Cardiac muscle cell (in vitro differentiated cells and primary cell): Measurements from ENCODE around the gene EIF3F. TPM values are rescaled to one million over a fixed set of nuclear protein-coding genes. Genes with fewer than 3 reads are reported as not detected.
A peak's percentile ranks its signal among the peaks of the same experiment; 100 is the strongest.

Source experiments
- DNase-seq, 2 donors: peaks; one replicate each; pipeline versions ENCODE4 v3.0.0 to v3.0.0-alpha.2; 2010 to 2017; ENCODE audit warnings: low read depth in 1 of 2, low spot score in 1 of 2
- H3K27ac ChIP-seq: fragments of 200-600 bp; sonication (generic); 2 replicates; pipeline ENCODE4 v1.5.1; 2016
- H3K27me3 ChIP-seq: fragments of 200-600 bp; sonication (generic); 2 replicates; pipeline ENCODE4 v1.6.0; 2016; ENCODE audit warnings: control low read depth
- H3K36me3 ChIP-seq: fragments of 200-600 bp; sonication (generic); 2 replicates; pipeline ENCODE4 v1.5.1; 2016; ENCODE audit warnings: control low read depth
- H3K4me1 ChIP-seq: fragments of 200-600 bp; sonication (generic); 2 replicates; pipeline ENCODE4 v1.8.1; 2017; ENCODE audit warnings: low read depth, mild to moderate bottlenecking, mixed run types
- H3K4me3 ChIP-seq: fragments of 200-600 bp; sonication (generic); 2 replicates; pipeline ENCODE4 v1.5.1; 2016; ENCODE audit warnings: mild to moderate bottlenecking
- H3K9me3 ChIP-seq: fragments of 200-600 bp; sonication (generic); 2 replicates; pipeline ENCODE4 v1.5.1; 2017; ENCODE audit warnings: low read depth, mild to moderate bottlenecking, control low read depth
- polyA plus RNA-seq: library from polyadenylated mRNA; unstranded; fragments of >200 nt; fragmentation: Nextera tagmentation; extraction: Ambion mirVana; gene quantifications from 2 replicates; pipeline ENCODE4 v1.2.1, GENCODE V29; 2016
- total RNA-seq: library from RNA; depleted of rRNA; stranded (reverse); fragments of >200 nt; gene quantifications from 2 replicates; pipeline ENCODE4 v1.2.3, GENCODE V29; 2016
- TF ChIP-seq, protein P1 (sequence below): IDR thresholded peaks from 2 replicates; pipeline ENCODE4 v1.5.1; 2012; ENCODE audit warnings: low read depth, mild to moderate bottlenecking, low read length

Gene EIF3F
- total and polyA plus RNA-seq, 2 experiments from 2014 or later = 150 to 306 TPM

DNA sequence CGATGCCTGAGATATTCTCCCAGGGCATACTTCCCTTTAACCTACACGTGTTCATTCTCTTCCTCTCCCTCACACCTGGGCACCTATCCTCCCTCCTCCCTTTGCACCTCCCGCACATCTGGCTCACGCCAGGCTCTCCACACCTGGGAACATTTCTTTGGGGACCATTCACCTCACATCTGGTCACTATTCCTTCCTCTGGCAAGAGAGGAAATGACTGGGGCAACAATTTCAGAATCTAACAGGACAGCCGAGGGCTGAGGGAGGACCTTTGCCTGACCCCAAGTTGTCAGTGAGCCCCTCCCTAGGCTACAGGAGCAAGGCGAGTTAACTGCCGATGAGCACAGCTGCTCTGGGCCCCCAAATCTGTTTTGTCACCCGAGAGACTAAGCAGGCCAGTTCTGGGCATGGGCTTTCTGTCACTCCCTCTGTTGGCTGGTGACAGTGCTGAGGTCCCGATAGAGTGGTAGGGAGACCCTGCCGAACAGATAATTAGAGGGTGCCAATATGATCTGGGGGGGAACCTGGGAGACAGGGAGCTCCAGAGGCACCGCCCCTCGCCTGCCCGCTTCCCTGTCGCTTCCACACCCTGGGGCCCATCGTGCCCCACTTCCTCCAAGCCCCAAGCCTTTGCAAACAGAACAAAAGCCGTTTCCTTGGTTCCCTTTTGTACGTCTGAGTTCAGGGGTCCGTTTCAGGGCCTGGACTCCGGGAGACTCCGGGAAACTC lies 45.6 kb downstream of the EIF3F start:
- H3K27ac ChIP-seq = no peak overlapping the region
- TF ChIP-seq, protein P1, sequence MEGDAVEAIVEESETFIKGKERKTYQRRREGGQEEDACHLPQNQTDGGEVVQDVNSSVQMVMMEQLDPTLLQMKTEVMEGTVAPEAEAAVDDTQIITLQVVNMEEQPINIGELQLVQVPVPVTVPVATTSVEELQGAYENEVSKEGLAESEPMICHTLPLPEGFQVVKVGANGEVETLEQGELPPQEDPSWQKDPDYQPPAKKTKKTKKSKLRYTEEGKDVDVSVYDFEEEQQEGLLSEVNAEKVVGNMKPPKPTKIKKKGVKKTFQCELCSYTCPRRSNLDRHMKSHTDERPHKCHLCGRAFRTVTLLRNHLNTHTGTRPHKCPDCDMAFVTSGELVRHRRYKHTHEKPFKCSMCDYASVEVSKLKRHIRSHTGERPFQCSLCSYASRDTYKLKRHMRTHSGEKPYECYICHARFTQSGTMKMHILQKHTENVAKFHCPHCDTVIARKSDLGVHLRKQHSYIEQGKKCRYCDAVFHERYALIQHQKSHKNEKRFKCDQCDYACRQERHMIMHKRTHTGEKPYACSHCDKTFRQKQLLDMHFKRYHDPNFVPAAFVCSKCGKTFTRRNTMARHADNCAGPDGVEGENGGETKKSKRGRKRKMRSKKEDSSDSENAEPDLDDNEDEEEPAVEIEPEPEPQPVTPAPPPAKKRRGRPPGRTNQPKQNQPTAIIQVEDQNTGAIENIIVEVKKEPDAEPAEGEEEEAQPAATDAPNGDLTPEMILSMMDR = no peak
- no peaks in the 10 kb centered on the region for H3K4me1 ChIP-seq
- H3K36me3 ChIP-seq = no peaks in the 10 kb centered on the region
- no peaks in the 10 kb centered on the region for H3K9me3 ChIP-seq
- no peak for DNase-seq
- H3K27me3 ChIP-seq = peaks cover 32% of the 10 kb centered on the region
- H3K4me3 ChIP-seq = no peak overlapping the region

DNA sequence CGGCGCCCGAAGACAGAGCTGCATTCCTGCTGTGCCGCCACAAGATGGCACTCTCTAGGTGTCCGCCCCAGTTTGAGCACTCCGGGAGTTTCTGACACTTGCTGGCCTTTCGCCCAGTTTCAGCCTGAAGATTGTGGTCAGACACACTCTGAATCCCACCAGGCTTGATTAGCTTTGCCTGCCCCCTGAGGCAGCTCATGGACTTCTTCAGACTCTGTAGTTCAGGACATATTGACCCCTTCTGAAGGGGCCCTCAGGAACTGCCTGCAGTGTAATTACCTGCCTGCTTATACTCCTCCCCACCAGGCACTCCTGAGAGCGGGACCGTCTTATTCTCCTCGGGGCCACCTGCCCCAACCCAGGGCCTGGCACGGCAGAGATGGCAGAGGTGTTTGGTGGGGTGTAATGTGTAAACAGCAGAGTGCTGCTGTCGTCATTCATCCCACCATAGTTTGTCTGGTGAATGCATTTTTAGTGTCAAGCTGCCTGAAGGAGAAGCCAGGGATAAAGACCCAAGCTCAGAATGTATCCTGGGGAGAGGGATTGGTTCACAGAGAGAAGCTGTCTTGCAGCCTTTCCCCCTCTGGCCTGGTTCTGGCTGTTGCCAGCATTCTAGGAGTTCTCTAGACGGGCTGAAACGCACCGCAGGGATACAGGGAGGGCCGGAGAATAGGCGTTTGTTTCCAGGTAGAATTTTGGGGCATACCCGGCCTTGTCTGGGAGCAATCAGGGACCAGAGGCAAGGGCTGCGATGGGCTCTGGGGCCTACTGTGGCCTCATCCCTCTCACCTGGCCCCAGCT lies 46.4 kb downstream of the EIF3F start:
- Histone ChIP-seq H3K4me3 (no peak overlapping the region), H3K9me3 (no peaks in the 10 kb centered on the region), H3K4me1 (no peaks in the 10 kb centered on the region), H3K36me3 (no peaks in the 10 kb centered on the region), H3K27ac (no peak overlapping the region), H3K27me3 (peaks cover 26% of the 10 kb centered on the region)
- DNase-seq = peak; percentile 91 to 93
- TF ChIP-seq, protein P1 = peak; percentile 91

DNA sequence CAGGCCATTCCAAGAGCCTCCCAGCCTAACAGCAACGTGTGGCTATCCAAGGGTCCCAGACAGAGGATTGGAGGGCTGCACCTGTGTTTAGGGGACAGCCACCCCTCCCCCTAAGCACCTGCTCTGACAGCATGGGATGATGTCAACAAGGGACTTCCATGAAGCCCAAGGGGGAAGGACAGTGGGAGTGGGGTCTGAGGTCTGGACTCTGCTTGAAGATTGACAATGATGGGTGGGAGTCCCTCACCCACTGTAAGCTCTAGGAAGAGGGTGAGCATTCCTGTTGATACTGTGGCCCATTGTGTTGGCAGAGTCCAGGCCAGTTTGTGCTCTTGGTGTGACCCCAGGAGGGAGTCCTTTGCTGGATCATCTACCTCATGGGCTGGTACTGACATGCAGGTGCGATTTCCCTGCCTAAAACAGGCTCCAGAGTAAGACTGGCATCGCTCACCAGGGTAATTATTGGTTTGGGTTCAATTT lies 47.0 kb downstream of the EIF3F start:
- DNase-seq = no peak

DNA sequence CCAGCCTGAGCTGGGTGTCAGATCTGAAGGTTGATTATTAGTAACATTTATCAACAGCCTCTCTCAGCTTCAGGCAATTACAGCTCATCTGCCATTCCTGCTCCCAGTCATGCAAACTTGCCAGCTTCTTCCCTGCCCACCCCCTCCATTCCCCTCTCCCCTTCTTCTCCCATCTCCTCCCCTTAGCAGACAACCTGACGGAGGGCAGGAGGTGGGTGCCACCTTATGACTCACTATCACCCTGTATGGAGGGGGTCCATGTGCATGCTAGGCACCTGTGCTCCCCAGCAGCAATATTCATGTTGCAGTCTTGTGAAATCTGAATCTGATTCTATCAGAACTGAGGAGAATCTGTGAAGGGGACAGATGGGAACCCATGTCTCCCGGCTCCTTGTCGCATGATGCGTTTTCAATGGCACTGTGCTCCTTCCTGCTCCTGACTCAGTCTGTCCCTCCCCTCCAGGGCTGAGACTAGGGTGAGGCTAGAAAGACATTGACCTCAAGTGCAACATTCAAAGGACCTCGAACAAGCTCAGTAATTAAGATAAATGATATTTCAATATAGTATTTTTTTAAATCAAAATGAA lies 47.6 kb downstream of the EIF3F start:
- Histone ChIP-seq H3K4me3 (no peak overlapping the region), H3K4me1 (no peaks in the 10 kb centered on the region), H3K27ac (no peak overlapping the region), H3K9me3 (no peaks in the 10 kb centered on the region), H3K36me3 (no peaks in the 10 kb centered on the region), H3K27me3 (peaks cover 20% of the 10 kb centered on the region)
- TF ChIP-seq, protein P1 = no peak
- no peak for DNase-seq

More for the DNA sequence above, 47.0 kb downstream of the EIF3F start:
- Histone ChIP-seq H3K27me3 (peaks cover 20% of the 10 kb centered on the region), H3K36me3 (no peaks in the 10 kb centered on the region), H3K4me1 (no peaks in the 10 kb centered on the region), H3K4me3 (no peak overlapping the region), H3K9me3 (no peaks in the 10 kb centered on the region), H3K27ac (no peak overlapping the region)
- TF ChIP-seq, protein P1 = no peak

DNA sequence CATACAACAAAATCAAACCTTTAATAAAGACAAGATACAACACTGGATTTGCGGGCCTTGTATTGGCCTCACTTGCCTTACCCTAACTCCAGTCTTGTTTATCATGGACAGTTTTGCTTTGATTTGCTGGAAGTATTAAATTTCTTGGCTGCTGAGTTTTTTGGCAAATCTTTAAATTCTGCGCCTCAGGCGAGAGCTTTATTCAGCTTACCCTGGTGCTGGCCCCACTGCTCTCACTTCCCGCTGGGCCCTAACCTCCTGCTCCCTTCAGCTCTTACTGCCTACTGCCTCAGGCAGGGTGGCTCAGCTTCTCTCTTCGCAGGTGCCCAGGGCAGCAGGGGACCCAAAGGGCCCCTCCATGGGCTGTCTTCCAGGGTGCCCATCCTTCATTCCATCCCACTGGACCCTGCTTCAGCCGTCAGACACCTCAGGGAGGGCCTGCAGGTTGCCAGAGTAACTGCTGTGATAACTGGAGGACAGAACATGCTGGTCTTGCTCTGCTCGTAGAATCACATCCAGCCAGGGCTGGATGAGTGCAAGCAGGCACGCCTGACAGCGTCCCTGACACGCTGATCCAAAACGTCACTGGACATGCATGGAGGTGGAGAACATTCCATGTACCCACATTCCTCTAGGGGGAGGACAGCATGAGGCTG lies 48.2 kb downstream of the EIF3F start:
- Histone ChIP-seq H3K36me3 (no peaks in the 10 kb centered on the region), H3K27ac (no peak overlapping the region), H3K9me3 (no peaks in the 10 kb centered on the region), H3K4me3 (no peak overlapping the region), H3K4me1 (no peaks in the 10 kb centered on the region), H3K27me3 (peaks cover 14% of the 10 kb centered on the region)
- no peak for DNase-seq
- TF ChIP-seq, protein P1 = no peak
